DOHH2 (cell line): ENCODE data around the gene P2RY10.

Experiments used
- H3F3A ChIP-seq: fragments of 200-600 bp; sonication (generic), shearing (Covaris generic); 2 replicates; pipeline ENCODE4 v1.6.0; 2016; ENCODE audit warnings: antibody characterized with exemption, mild to moderate bottlenecking; ENCODE audit not compliant: control insufficient read depth, insufficient read depth
- H3K27ac ChIP-seq: fragments of 200-600 bp; sonication (generic); 2 replicates; pipeline ENCODE4 v1.5.1; 2014; ENCODE audit warnings: low read depth, mild to moderate bottlenecking, low read length, moderate library complexity
- H3K27me3 ChIP-seq: fragments of 200-600 bp; sonication (generic); 2 replicates; pipeline ENCODE4 v1.6.1; 2014; ENCODE audit warnings: mild to moderate bottlenecking, low read length, mixed read lengths; ENCODE audit not compliant: control insufficient read depth
- H3K36me3 ChIP-seq: fragments of 200-600 bp; sonication (generic); 2 replicates; pipeline ENCODE4 v1.6.1; 2014; ENCODE audit warnings: mild to moderate bottlenecking, low read length, moderate library complexity, mixed read lengths; ENCODE audit not compliant: control insufficient read depth
- H3K4me1 ChIP-seq: fragments of 200-600 bp; sonication (generic); 2 replicates; pipeline ENCODE4 v1.6.1; 2014; ENCODE audit warnings: mild to moderate bottlenecking, low read length, mixed read lengths; ENCODE audit not compliant: control insufficient read depth
- H3K4me2 ChIP-seq: fragments of 200-600 bp; sonication (generic); 2 replicates; pipeline ENCODE4 v1.6.0; 2014; ENCODE audit warnings: mild to moderate bottlenecking, low read length, moderate library complexity
- H3K4me3 ChIP-seq: fragments of 200-600 bp; sonication (generic); 2 replicates; pipeline ENCODE4 v1.5.1; 2014; ENCODE audit warnings: mild to moderate bottlenecking, low read length, mixed read lengths
- H3K79me2 ChIP-seq: fragments of 200-600 bp; sonication (generic); 2 replicates; pipeline ENCODE4 v1.6.1; 2014; ENCODE audit warnings: mild to moderate bottlenecking, low read length, mixed read lengths; ENCODE audit not compliant: control insufficient read depth
- H3K9me2 ChIP-seq: fragments of 200-600 bp; sonication (generic); replicated peaks from 2 replicates; pipeline ENCODE4 v1.6.1; 2014; ENCODE audit warnings: mild to moderate bottlenecking, low read length, mixed read lengths; ENCODE audit not compliant: control insufficient read depth
- H3K9me3 ChIP-seq: fragments of 200-600 bp; sonication (generic); 2 replicates; pipeline ENCODE4 v1.6.1; 2014; ENCODE audit warnings: antibody characterized with exemption, low read length, mixed read lengths; ENCODE audit not compliant: control insufficient read depth, insufficient read depth
- H4K20me1 ChIP-seq: fragments of 200-600 bp; sonication (generic); 2 replicates; pipeline ENCODE4 v1.6.0; 2014; ENCODE audit warnings: low read depth, mild to moderate bottlenecking, antibody characterized with exemption, low read length, moderate library complexity; ENCODE audit not compliant: control insufficient read depth, insufficient read depth
- EZH2phosphoT487 ChIP-seq: fragments of 200-600 bp; sonication (generic); IDR thresholded peaks from 2 replicates; pipeline ENCODE4 v1.6.1; 2017; ENCODE audit warnings: borderline replicate concordance, mild to moderate bottlenecking, antibody characterized with exemption, low read length, moderate library complexity, mixed read lengths
- TF ChIP-seq, protein P1 (sequence below): fragments of 200-600 bp; sonication (generic); IDR thresholded peaks from one replicate; pipeline ENCODE4 v1.5.1; 2014; ENCODE audit warnings: antibody characterized with exemption, mild to moderate bottlenecking, low read depth, low read length; ENCODE audit not compliant: poor library complexity, severe bottlenecking

Gene P2RY10

DNA sequence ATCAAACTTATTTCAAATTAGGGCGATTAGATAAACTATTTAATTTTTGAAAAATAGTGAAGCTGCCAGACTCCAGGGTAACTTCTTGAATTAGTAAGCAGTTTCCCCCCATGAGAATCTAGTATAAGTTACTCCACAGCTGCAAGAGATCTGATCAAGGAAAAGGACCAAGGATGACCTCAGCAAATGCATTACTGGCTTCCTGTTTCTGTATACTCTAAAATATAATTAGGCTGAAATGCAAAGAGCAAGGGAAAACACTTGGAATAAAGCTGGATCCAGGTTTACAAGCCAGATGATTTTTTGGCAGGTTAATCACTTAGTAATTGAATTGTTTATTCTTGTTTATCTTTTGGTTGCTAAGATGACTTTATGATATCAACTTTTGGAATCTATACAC, 13.4 kb upstream of the P2RY10 start:
- Histone ChIP-seq H3K9me2 (no peaks in the 10 kb centered on the region), H3K27me3 (no peaks in the 10 kb centered on the region), H3K79me2 (no peaks in the 10 kb centered on the region), H3K4me3 (no peak overlapping the region), H3K4me2 (no peak overlapping the region), H3K27ac (no peak overlapping the region), H3K4me1 (no peaks in the 10 kb centered on the region), H3K36me3 (no peaks in the 10 kb centered on the region), H3F3A (no peaks in the 10 kb centered on the region), H3K9me3 (no peaks in the 10 kb centered on the region), H4K20me1 (no peaks in the 10 kb centered on the region)
- TF ChIP-seq, protein P1, sequence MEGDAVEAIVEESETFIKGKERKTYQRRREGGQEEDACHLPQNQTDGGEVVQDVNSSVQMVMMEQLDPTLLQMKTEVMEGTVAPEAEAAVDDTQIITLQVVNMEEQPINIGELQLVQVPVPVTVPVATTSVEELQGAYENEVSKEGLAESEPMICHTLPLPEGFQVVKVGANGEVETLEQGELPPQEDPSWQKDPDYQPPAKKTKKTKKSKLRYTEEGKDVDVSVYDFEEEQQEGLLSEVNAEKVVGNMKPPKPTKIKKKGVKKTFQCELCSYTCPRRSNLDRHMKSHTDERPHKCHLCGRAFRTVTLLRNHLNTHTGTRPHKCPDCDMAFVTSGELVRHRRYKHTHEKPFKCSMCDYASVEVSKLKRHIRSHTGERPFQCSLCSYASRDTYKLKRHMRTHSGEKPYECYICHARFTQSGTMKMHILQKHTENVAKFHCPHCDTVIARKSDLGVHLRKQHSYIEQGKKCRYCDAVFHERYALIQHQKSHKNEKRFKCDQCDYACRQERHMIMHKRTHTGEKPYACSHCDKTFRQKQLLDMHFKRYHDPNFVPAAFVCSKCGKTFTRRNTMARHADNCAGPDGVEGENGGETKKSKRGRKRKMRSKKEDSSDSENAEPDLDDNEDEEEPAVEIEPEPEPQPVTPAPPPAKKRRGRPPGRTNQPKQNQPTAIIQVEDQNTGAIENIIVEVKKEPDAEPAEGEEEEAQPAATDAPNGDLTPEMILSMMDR = no peak
- TF ChIP-seq EZH2phosphoT487 = no peak

DNA sequence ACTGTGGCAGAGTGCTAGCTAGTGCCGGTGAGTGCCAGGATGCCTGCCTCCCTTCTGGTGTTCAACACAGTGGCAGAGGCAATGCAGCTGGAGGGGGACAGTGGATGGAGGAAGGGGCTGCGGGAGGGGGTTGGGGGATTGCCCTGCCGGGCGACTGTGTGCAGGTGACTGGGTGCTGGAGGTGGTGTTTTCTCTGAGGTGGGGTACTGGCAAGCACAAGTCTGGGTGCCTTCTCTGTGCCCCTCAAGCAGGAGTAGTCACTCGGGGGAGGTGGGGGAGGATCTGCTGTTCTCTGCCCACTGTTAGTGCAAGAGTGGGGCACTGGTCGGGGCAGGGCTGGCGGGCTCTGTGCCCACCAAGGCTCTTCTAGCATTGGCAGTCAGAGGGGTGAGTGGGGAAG, 10.3 kb upstream of the P2RY10 start:
- TF ChIP-seq, protein P1 = no peak
- no peaks in the 10 kb centered on the region for H3K4me1 ChIP-seq
- H3K27ac ChIP-seq = no peak overlapping the region
- H3K9me2 ChIP-seq = no peaks in the 10 kb centered on the region
- H3K36me3 ChIP-seq = no peaks in the 10 kb centered on the region
- no peaks in the 10 kb centered on the region for H3K27me3 ChIP-seq
- H4K20me1 ChIP-seq = no peaks in the 10 kb centered on the region
- no peaks in the 10 kb centered on the region for H3K9me3 ChIP-seq
- no peak overlapping the region for H3K4me3 ChIP-seq
- no peak overlapping the region for H3K4me2 ChIP-seq
- H3F3A ChIP-seq = no peaks in the 10 kb centered on the region
- H3K79me2 ChIP-seq = no peaks in the 10 kb centered on the region

DNA sequence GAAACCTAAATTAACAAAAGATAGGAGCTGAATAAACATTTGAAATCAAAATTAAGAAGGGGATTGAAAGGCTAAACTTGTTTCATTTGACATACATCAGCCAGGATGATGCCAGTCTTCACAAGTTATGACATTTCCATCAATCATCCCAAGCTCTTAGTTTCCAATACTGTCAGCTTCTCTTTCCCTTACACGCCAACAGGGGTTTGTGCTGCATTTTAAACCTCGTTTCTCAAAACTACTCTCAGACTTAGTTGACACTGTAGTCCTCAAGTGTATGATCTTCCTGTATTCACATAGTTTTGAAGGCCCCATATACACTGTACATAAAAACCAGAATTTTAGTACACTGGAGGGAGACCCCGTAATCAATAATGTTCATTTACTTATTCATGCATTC, 840 bp upstream of the P2RY10 start:
- Histone ChIP-seq H4K20me1 (no peaks in the 10 kb centered on the region), H3K27ac (no peak overlapping the region), H3K27me3 (no peaks in the 10 kb centered on the region), H3K9me2 (no peaks in the 10 kb centered on the region), H3K4me3 (no peak overlapping the region), H3K4me1 (peaks cover 56% of the 10 kb centered on the region), H3K4me2 (no peak overlapping the region), H3K79me2 (no peaks in the 10 kb centered on the region), H3K36me3 (no peaks in the 10 kb centered on the region), H3K9me3 (no peaks in the 10 kb centered on the region), H3F3A (peaks cover 8% of the 10 kb centered on the region)
- TF ChIP-seq, protein P1 = no peak
- TF ChIP-seq EZH2phosphoT487 = no peak
